Measurements from ENCODE around the gene CASZ1.

The CASZ1 gene

DNA sequence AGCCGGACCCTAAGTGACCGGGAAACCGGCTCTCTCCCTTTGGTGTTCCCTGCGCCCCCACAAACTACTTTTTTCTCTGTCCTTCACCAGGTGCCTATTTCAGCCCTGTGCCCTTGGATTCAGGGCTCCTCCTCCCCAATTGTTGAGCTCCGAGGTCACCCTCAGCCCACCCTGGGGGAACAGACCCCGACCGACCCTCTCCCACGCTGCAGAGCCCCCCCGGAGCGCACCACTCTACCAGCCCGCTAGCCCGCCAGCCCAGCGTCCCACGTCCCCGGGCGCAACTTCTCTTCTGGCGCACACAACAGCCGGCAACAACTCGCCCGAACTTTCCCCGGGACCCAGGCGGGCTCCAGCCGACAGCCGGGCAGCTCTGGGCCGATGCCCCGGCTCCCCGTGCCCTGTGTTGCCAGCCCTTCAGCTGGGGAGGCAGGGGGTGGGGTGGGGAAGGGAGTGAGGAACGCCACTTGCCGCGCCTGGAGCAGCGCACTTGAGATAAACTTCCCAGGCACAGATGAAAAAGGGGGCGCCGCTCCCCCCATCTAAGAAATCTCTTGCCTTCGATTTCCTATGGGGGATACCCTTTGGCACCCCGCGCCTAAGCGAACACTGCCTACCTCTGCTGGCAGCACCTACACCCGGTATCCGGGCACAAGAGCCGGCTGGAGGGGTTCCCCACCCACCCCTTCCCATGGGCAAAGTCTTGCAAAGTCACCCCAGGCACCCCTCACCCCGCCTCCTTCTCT lies 997 bp downstream of the CASZ1 start:
- Histone ChIP-seq H3K27me3 (ENCODE audit: control insufficient read depth in 5 of 5, insufficient read depth in 4 of 5, low read length in 5 of 5) (peaks cover 15 to 44% (median 37%) of the 10 kb centered on the region in 5 donors), H3K9ac (ENCODE audit: low read length in 5 of 5) (peak overlapping the region in 1 of 5 donors; percentile 11)

DNA sequence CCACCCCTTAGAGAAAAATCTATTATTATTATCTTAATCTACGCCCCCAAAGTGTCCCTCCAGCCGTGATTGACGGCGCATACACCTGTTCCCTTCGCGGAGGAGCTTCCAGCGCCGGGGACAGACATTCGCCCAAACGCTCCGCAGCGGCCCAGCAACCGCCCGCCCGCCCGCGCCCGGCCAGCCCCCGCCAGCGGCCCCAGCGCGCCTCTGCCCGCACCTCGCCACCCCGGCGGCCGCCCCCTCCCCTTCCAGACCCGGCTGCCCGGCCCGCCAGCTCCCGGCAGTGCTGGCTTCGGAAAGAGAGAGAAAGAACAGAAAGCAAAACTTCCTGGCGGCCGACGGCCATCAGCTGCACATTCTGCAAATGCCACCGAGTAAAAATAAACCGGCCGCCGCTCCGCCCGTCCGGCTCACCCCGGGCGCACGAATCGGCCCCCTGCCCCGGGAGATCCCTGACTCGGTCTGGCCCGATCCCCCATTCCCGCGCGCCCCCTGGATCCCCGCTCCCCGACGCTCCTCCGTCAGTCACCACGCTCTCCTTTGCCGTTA lies 1.6 kb downstream of the CASZ1 start:
- Histone ChIP-seq H3K9ac (ENCODE audit: low read length in 5 of 5) (no peak overlapping the region), H3K27me3 (ENCODE audit: control insufficient read depth in 5 of 5, insufficient read depth in 4 of 5, low read length in 5 of 5) (peaks cover 9 to 44% (median 32%) of the 10 kb centered on the region in 5 donors), H3K27ac (ENCODE audit: low read depth, low read length) (no peak overlapping the region), H3K36me3 (ENCODE audit: control insufficient read depth in 5 of 5, insufficient read depth in 5 of 5, low read length in 5 of 5) (no peaks in the 10 kb centered on the region), H3K4me1 (ENCODE audit: control insufficient read depth in 5 of 5, insufficient read depth in 5 of 5, low read length in 5 of 5) (peaks cover 0 to 33% (median 25%) of the 10 kb centered on the region in 5 donors), H3K4me3 (ENCODE audit: low read depth in 1 of 5, low read length in 5 of 5) (peak overlapping the region in 4 of 5 donors; percentile 49 to 63 (median 52)), H3K9me3 (ENCODE audit: control insufficient read depth in 5 of 5, low read length in 5 of 5) (no peaks in the 10 kb centered on the region)

More for the DNA sequence above, 997 bp downstream of the CASZ1 start:
- Histone ChIP-seq H3K27ac (ENCODE audit: low read depth, low read length) (no peak overlapping the region), H3K36me3 (ENCODE audit: control insufficient read depth in 5 of 5, insufficient read depth in 5 of 5, low read length in 5 of 5) (no peaks in the 10 kb centered on the region), H3K9me3 (ENCODE audit: control insufficient read depth in 5 of 5, low read length in 5 of 5) (no peaks in the 10 kb centered on the region), H3K4me3 (ENCODE audit: low read depth in 1 of 5, low read length in 5 of 5) (peak overlapping the region in 4 of 5 donors; percentile 49 to 63 (median 52)), H3K4me1 (ENCODE audit: control insufficient read depth in 5 of 5, insufficient read depth in 5 of 5, low read length in 5 of 5) (peaks cover 0 to 33% (median 25%) of the 10 kb centered on the region in 5 donors)

DNA sequence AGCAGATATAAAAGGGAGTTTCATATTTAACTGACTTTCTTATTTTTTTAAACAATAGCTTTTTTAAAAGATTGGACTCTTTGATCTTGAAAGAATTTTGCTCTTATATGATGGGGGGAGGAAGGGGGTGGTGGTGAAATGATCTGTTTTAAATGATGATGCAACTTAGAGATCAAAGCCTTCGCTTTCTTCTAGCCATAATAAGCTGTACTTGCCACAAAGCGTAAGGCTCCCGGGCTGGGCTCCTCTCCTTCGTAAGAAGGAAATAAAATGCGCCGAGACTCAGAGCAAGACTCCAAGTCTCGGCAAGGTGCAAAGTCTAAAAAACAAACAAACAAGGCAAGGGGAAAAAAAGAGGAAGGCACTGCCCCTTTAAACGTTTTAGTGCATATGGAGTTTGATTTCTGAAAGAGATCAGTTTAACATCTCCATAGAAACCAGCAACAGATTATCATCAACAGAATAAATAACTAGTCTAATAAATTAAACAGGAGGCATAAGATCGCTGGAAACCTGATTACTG lies 3.3 kb downstream of the CASZ1 start:
- Histone ChIP-seq H3K4me1 (ENCODE audit: control insufficient read depth in 5 of 5, insufficient read depth in 5 of 5, low read length in 5 of 5) (peaks cover 0 to 34% (median 30%) of the 10 kb centered on the region in 5 donors), H3K9me3 (ENCODE audit: control insufficient read depth in 5 of 5, low read length in 5 of 5) (no peaks in the 10 kb centered on the region), H3K27ac (ENCODE audit: low read depth, low read length) (no peak overlapping the region), H3K4me3 (ENCODE audit: low read depth in 1 of 5, low read length in 5 of 5) (peak overlapping the region in 2 of 5 donors; percentile 52 to 53), H3K27me3 (ENCODE audit: control insufficient read depth in 5 of 5, insufficient read depth in 4 of 5, low read length in 5 of 5) (peaks cover 11 to 43% (median 18%) of the 10 kb centered on the region in 5 donors), H3K36me3 (ENCODE audit: control insufficient read depth in 5 of 5, insufficient read depth in 5 of 5, low read length in 5 of 5) (no peaks in the 10 kb centered on the region), H3K9ac (ENCODE audit: low read length in 5 of 5) (no peak overlapping the region)

DNA sequence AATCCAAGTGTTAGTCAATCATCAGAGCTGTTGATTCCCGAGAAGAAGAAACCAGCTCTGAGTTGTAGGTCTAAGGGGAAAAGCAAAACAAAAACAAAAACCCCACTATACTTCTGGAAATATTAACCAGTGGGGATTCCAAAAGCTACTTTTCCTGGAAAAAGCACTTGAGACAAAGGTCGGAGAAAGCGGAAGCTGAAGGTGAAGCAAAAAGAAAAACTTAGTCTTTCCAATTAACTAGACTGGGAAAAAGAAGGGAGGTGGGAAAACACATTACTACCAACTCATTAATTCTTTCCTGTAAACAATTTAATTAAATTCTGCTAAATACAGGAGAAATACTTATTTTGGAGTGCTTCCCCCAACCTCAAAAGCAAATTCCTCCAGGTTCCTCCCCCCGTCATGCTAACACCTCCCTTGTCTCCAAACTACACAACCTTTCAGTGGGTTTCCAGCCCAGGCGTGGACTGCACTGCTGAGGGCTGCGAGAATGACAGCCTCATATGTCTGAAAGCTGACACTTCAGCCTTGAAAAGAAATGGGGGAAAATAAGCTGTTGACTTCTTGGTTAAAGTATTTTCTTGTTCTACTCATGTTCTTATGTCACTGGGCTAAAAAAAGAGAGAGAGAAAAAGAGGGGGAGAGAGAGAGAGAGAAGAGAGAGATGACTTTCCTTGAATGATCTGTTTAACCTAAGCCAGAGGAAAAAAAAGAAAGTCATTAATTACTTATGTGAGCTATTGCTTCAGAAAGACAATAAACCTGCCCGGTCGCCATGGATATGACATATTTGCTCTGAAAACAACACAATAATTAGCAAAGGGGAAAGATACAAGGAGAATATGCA lies 5.1 kb downstream of the CASZ1 start:
- no peak overlapping the region for H3K4me3 ChIP-seq (ENCODE audit: low read depth in 1 of 5, low read length in 5 of 5)
- no peaks in the 10 kb centered on the region for H3K9me3 ChIP-seq (ENCODE audit: control insufficient read depth in 5 of 5, low read length in 5 of 5)
- H3K27ac ChIP-seq (ENCODE audit: low read depth, low read length): no peak overlapping the region
- H3K4me1 ChIP-seq (ENCODE audit: control insufficient read depth in 5 of 5, insufficient read depth in 5 of 5, low read length in 5 of 5): peaks cover 0 to 30% (median 28%) of the 10 kb centered on the region in 5 donors
- no peaks in the 10 kb centered on the region for H3K36me3 ChIP-seq (ENCODE audit: control insufficient read depth in 5 of 5, insufficient read depth in 5 of 5, low read length in 5 of 5)
- peaks cover 16 to 55% (median 26%) of the 10 kb centered on the region in 5 donors for H3K27me3 ChIP-seq (ENCODE audit: control insufficient read depth in 5 of 5, insufficient read depth in 4 of 5, low read length in 5 of 5)
- H3K9ac ChIP-seq (ENCODE audit: low read length in 5 of 5): no peak overlapping the region

DNA sequence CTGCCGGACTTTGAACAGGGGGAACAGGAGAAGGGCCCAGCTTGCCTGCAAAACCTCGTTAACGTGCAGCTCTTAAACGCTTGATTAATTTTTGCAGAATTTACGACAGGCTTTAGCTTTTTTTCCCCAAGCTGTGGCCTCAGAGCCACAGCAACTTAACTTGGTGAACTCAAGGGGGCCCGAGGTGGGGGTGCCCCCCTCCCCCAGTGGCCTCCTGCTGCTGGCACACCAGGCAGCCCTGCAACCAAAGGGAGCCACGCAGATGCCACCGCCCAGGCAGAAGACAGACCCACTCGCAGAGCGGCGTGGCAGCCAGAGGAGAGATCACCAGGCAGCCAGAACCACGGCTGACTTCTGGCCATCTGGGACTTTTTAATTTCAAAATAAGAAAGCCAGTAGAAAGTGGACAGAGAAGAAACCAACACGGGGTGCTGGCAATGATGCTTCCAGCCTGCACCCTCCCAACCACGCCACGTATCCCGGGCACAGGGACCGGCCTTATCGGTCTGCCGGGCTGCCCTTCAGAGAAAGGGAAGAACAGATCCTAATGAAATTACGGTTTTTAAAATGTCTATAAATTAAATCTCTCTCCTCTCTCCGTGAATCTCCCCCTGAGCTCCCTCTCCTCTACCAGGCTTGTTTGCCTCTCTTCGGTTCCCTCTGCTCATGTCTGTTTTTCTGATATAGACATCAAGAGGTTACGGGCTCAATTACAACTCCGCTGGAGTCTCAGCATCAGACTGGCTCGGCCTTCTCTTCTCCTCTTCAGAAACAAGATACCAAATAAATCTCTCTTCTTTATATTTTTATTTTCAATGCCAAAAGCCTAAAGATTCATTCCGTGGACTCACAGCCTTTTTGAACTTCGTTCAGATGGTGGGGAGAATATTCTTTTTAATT lies 6.4 kb downstream of the CASZ1 start:
- no peak overlapping the region for H3K9ac ChIP-seq (ENCODE audit: low read length in 5 of 5)
- peaks cover 0 to 27% (median 18%) of the 10 kb centered on the region in 5 donors for H3K4me1 ChIP-seq (ENCODE audit: control insufficient read depth in 5 of 5, insufficient read depth in 5 of 5, low read length in 5 of 5)
- peaks cover 15 to 60% (median 32%) of the 10 kb centered on the region in 5 donors for H3K27me3 ChIP-seq (ENCODE audit: control insufficient read depth in 5 of 5, insufficient read depth in 4 of 5, low read length in 5 of 5)
- H3K36me3 ChIP-seq (ENCODE audit: control insufficient read depth in 5 of 5, insufficient read depth in 5 of 5, low read length in 5 of 5): no peaks in the 10 kb centered on the region
- no peaks in the 10 kb centered on the region for H3K9me3 ChIP-seq (ENCODE audit: control insufficient read depth in 5 of 5, low read length in 5 of 5)
- H3K27ac ChIP-seq (ENCODE audit: low read depth, low read length): no peak overlapping the region
- no peak overlapping the region for H3K4me3 ChIP-seq (ENCODE audit: low read depth in 1 of 5, low read length in 5 of 5)

DNA sequence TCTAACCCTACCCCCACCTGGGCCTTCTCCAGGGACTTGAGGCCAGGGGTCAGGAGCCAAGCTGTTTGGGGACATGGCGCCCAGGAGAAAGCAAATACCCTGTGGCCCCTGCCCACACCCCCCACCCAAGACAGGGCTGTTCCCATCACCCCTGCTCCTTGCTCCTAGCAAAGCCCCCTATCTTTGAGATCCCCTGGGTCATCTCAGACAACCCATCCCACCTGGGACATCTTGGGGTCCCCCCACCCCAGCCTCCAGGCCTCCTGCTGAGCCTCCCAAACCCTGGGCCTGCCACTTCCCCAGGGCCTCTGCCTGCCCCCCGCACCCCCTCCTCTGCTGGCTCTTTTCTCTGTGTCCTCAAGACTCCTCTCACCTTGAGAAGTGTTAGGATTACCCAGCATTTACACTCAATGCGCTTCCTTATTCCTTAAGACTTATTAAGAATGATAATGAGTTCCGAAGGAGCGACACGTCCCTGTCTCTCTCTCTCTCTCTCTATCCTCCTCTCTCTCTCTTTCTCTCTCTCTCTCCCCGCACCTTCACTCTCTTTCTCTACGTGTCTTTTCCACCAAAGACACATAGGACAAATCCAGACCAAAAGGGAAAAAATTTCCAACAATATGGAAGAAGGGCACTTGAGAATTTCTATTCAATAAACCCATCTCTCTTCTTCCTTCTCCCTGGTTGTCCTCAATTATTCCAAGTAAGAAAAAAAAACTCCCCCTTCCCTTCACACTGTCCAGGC lies 7.2 kb downstream of the CASZ1 start:
- H3K4me3 ChIP-seq (ENCODE audit: low read depth in 1 of 5, low read length in 5 of 5): no peak overlapping the region
- H3K27ac ChIP-seq (ENCODE audit: low read depth, low read length): no peak overlapping the region
- H3K4me1 ChIP-seq (ENCODE audit: control insufficient read depth in 5 of 5, insufficient read depth in 5 of 5, low read length in 5 of 5): peaks cover 0 to 23% (median 11%) of the 10 kb centered on the region in 5 donors
- H3K9ac ChIP-seq (ENCODE audit: low read length in 5 of 5): no peak overlapping the region
- no peaks in the 10 kb centered on the region for H3K36me3 ChIP-seq (ENCODE audit: control insufficient read depth in 5 of 5, insufficient read depth in 5 of 5, low read length in 5 of 5)
- H3K9me3 ChIP-seq (ENCODE audit: control insufficient read depth in 5 of 5, low read length in 5 of 5): no peaks in the 10 kb centered on the region
- H3K27me3 ChIP-seq (ENCODE audit: control insufficient read depth in 5 of 5, insufficient read depth in 4 of 5, low read length in 5 of 5): peaks cover 11 to 57% (median 30%) of the 10 kb centered on the region in 5 donors

DNA sequence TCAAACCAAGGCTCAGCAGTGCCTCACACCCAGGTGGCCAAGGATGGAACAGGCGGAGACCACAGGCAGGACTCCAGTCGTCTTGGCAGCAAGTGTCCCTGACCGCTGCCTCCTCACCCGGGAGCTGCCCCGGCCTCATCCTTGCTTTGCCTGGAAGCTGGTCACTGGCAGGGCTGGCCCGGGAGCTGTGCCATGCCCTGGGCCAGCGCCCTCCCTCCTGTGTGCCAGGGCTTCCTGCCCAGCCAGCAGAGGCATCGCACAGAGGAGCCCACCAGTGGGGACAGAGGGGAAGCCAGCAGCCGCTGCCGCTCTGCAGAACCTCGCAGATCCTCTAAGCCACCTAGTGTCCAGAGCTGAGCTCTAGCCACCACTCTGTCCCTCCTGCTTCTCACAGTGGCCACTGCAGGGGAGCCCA lies 7.8 kb downstream of the CASZ1 start:
- Histone ChIP-seq H3K4me1 (ENCODE audit: control insufficient read depth in 5 of 5, insufficient read depth in 5 of 5, low read length in 5 of 5) (peaks cover 0 to 18% (median 5%) of the 10 kb centered on the region in 5 donors), H3K4me3 (ENCODE audit: low read depth in 1 of 5, low read length in 5 of 5) (peak overlapping the region in 2 of 5 donors; percentile 16 to 19)

DNA sequence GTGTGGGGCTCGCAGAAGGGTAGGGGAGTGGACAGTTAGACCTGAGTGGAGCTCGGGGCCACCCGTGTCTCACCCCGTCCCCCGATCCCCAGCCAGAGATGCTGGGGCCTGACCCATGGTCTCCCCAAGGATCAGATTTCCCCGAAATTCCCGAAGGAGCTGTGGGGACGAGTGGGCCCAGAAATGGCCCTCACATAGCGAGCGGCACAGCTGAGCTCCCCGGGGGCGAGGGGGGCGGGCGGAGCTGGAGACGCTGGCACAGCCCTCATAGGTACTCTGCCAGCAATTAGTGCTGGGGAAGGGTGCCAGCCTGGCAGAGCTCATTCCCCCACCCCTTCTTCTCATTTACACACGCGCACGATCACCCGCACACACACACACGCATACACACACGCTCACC lies 9.2 kb downstream of the CASZ1 start:
- H3K27ac ChIP-seq (ENCODE audit: low read depth, low read length): no peak overlapping the region
- H3K4me3 ChIP-seq (ENCODE audit: low read depth in 1 of 5, low read length in 5 of 5): no peak overlapping the region
- H3K27me3 ChIP-seq (ENCODE audit: control insufficient read depth in 5 of 5, insufficient read depth in 4 of 5, low read length in 5 of 5): peaks cover 7 to 62% (median 33%) of the 10 kb centered on the region in 5 donors
- peaks cover 0 to 18% (median 5%) of the 10 kb centered on the region in 5 donors for H3K4me1 ChIP-seq (ENCODE audit: control insufficient read depth in 5 of 5, insufficient read depth in 5 of 5, low read length in 5 of 5)
- H3K9me3 ChIP-seq (ENCODE audit: control insufficient read depth in 5 of 5, low read length in 5 of 5): no peaks in the 10 kb centered on the region
- no peak overlapping the region for H3K9ac ChIP-seq (ENCODE audit: low read length in 5 of 5)
- H3K36me3 ChIP-seq (ENCODE audit: control insufficient read depth in 5 of 5, insufficient read depth in 5 of 5, low read length in 5 of 5): no peaks in the 10 kb centered on the region

More for the DNA sequence above, 7.8 kb downstream of the CASZ1 start:
- H3K27ac ChIP-seq (ENCODE audit: low read depth, low read length): no peak overlapping the region
- H3K9me3 ChIP-seq (ENCODE audit: control insufficient read depth in 5 of 5, low read length in 5 of 5): no peaks in the 10 kb centered on the region
- H3K36me3 ChIP-seq (ENCODE audit: control insufficient read depth in 5 of 5, insufficient read depth in 5 of 5, low read length in 5 of 5): no peaks in the 10 kb centered on the region
- no peak overlapping the region for H3K9ac ChIP-seq (ENCODE audit: low read length in 5 of 5)
- H3K27me3 ChIP-seq (ENCODE audit: control insufficient read depth in 5 of 5, insufficient read depth in 4 of 5, low read length in 5 of 5): peaks cover 7 to 58% (median 29%) of the 10 kb centered on the region in 5 donors
